ENCODE results near the gene ZBTB46. TPM values are rescaled to one million over a fixed set of nuclear protein-coding genes. Genes with fewer than 3 reads are reported as not detected.

The ZBTB46 gene
- total RNA-seq, 1 donor from 2014 or later, result 7.4 TPM

DNA sequence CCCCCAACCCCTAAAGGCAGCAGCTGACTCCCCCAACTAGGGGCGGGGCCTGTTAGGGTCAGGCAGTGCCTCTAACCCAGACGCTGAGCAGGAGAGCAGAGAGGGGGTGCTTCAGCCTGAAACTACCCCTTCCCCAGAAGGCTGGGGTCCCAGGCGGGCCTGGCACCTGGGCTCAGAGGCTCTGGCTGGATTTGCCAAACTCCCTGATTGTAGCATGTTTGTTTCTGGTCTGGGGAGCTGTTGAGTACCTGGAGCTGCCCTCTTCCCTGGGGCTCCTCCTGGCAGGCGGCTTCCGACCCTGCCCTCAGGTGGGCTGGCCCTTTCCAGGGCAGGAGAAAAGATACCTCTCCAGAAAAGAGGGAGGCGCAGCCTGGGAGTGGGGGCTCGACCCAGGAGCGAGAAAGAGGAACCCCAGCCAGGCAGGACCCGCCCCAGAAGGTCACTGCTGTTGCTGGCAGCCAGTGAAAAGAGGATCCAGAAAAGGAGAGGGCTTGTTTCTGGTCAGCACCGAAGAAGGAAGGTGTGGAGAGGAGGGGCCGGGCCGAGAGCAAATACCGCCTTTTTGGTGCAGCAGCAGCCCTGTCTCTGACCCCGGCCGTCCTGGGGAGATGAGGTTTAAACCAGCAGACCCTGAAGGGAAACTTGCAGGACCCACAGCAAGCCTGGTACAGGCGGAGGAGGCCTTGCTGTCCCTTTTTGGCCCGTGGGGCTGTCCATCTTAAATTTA, 29.4 kb upstream of the ZBTB46 start:
- Histone ChIP-seq H3K27me3 (no peaks in the 10 kb centered on the region), H3K36me3 (peaks cover 0 to 8% of the 10 kb centered on the region in 2 donors), H3K4me3 (no peak overlapping the region), H3K4me1 (peaks cover 45% of the 10 kb centered on the region), H3K9me3 (no peaks in the 10 kb centered on the region), H3K27ac (no peak overlapping the region)
- TF ChIP-seq, protein P1, sequence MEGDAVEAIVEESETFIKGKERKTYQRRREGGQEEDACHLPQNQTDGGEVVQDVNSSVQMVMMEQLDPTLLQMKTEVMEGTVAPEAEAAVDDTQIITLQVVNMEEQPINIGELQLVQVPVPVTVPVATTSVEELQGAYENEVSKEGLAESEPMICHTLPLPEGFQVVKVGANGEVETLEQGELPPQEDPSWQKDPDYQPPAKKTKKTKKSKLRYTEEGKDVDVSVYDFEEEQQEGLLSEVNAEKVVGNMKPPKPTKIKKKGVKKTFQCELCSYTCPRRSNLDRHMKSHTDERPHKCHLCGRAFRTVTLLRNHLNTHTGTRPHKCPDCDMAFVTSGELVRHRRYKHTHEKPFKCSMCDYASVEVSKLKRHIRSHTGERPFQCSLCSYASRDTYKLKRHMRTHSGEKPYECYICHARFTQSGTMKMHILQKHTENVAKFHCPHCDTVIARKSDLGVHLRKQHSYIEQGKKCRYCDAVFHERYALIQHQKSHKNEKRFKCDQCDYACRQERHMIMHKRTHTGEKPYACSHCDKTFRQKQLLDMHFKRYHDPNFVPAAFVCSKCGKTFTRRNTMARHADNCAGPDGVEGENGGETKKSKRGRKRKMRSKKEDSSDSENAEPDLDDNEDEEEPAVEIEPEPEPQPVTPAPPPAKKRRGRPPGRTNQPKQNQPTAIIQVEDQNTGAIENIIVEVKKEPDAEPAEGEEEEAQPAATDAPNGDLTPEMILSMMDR (IDR thresholded peaks at IDR 0.05), result no peak
- no peak for TF ChIP-seq POLR2AphosphoS5 (IDR thresholded peaks at IDR 0.05; ENCODE audit: insufficient read depth in 1 of 2, low read depth in 1 of 2)
- no peak for TF ChIP-seq POLR2A (IDR thresholded peaks at IDR 0.05)
- intact Hi-C loops (cut with DNase I), result no loop called here
- no peak for DNase-seq (ENCODE audit: extremely low spot score in 2 of 2)

DNA sequence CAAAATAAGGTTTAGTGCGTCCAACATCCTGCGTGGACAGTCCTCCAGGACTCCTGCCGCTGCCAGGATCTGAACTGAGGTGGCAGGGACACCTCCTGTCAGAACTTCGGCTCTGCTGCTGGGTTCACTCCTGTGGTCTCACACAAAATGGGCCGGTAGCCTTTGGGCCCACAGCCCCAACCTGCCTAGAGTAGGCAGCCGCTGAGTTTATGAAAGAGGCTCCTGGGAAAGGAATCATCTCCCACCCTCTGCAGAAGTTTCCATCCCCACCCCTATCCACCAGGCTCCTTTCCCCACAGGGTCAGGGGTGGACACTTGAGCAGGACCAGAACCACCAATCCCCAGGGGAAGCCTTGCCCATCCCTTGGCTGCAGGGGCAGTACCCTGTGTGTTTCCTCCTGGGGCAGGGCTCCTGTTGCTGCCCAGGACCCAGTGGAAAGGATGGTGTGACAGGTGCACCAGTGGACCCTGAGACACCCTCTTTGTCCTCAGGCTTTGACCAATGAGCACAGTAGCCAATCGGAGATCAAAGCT, 28.2 kb upstream of the ZBTB46 start:
- no peak overlapping the region for H3K4me3 ChIP-seq
- H3K27ac ChIP-seq, result peak overlapping the region; percentile 2
- peaks cover 51% of the 10 kb centered on the region for H3K4me1 ChIP-seq
- H3K36me3 ChIP-seq, result peaks cover 0 to 8% of the 10 kb centered on the region in 2 donors
- no peak for TF ChIP-seq POLR2A (IDR thresholded peaks at IDR 0.05)
- TF ChIP-seq POLR2AphosphoS5 (IDR thresholded peaks at IDR 0.05; ENCODE audit: insufficient read depth in 1 of 2, low read depth in 1 of 2), result no peak
- TF ChIP-seq, protein P1 (IDR thresholded peaks at IDR 0.05), result no peak
- no peaks in the 10 kb centered on the region for H3K9me3 ChIP-seq
- no peak for DNase-seq (ENCODE audit: extremely low spot score in 2 of 2)
- intact Hi-C loops (cut with DNase I), result no loop called here
- no peaks in the 10 kb centered on the region for H3K27me3 ChIP-seq

DNA sequence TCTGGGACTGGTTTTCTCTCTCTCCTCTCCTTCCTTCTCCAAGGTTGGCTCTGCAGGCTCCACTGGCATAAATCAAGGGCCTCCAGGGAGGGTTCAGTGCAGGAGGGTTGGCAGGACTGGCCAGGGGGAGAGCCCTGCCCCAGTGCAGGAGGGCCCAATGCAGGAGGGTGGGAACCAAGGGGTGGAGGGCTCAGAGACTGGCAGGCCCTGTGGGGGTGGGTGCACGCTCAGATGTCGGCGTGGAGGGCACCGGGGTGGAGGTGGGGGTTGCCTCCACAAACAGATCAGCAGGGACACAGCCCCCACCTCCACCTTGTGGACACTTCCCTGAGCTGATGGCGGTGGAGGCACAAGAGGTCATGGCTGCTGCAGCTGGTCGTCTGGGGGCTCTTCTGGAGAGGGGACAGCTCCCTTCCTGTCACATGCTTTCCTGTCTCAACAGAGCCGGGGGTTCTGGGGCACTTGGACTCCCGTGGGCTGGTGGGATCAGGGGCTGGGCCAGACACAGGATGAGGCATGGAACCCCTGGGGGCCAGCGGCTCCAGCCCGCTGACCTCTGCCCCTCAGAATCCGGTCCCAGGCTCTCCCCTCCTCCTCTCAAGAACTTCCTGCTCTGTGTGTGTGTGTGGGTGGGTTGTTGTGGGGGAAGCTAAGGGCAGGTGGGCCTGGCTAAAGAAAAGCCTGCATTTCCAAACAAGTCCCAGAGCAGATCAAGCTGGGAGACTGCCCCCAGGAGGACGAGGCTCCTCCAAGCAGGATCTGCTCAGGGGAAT, 27.5 kb upstream of the ZBTB46 start:
- H3K27ac ChIP-seq, result peak overlapping the region; percentile 2
- H3K27me3 ChIP-seq, result no peaks in the 10 kb centered on the region
- peaks cover 52% of the 10 kb centered on the region for H3K4me1 ChIP-seq
- H3K9me3 ChIP-seq, result no peaks in the 10 kb centered on the region
- no peak for DNase-seq (ENCODE audit: extremely low spot score in 2 of 2)
- no peak for TF ChIP-seq POLR2AphosphoS5 (IDR thresholded peaks at IDR 0.05; ENCODE audit: insufficient read depth in 1 of 2, low read depth in 1 of 2)
- TF ChIP-seq, protein P1 (IDR thresholded peaks at IDR 0.05), result no peak
- TF ChIP-seq POLR2A (IDR thresholded peaks at IDR 0.05), result no peak
- H3K4me3 ChIP-seq, result no peak overlapping the region
- intact Hi-C loops (cut with DNase I), result no loop called here
- peaks cover 0 to 8% of the 10 kb centered on the region in 2 donors for H3K36me3 ChIP-seq

DNA sequence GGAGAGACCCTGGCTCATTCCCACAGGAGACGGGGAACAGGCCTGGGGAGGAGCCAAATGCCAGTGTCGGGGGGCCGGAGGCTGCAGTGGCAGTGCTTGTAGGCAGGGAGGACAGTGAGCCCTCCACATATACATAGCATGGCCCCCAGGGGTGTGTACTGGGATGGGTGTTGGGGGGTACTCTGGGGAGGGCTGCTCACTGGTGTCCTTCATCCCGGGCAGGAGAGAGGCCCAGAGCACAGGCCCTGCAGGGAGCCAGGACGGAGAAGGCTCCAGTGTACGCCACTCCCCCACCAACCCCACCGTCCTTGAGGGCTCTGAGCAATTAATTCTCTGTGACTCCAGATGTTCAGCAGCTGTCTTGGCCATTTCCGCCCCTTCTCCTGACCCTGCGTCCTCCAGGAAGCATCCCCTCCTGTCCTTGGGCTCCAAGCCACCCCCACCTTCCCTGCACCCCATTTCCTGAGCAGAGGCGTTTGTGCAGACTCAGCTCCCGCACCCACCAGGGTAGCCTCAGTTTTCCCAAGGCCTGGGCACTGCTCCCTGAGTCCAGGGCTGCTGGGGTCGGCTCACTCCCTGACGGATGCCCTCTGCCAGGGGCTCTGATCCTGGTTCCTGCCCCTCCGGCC, 26.8 kb upstream of the ZBTB46 start:
- Histone ChIP-seq H3K4me3 (no peak overlapping the region), H3K9me3 (no peaks in the 10 kb centered on the region), H3K36me3 (peaks cover 0 to 8% of the 10 kb centered on the region in 2 donors), H3K27me3 (no peaks in the 10 kb centered on the region), H3K4me1 (peaks cover 48% of the 10 kb centered on the region), H3K27ac (peak overlapping the region; percentile 2)
- TF ChIP-seq POLR2AphosphoS5 (IDR thresholded peaks at IDR 0.05; ENCODE audit: insufficient read depth in 1 of 2, low read depth in 1 of 2) (no peak), POLR2A (IDR thresholded peaks at IDR 0.05) (no peak)
- intact Hi-C loops (cut with DNase I), result no loop called here
- no peak for DNase-seq (ENCODE audit: extremely low spot score in 2 of 2)

DNA sequence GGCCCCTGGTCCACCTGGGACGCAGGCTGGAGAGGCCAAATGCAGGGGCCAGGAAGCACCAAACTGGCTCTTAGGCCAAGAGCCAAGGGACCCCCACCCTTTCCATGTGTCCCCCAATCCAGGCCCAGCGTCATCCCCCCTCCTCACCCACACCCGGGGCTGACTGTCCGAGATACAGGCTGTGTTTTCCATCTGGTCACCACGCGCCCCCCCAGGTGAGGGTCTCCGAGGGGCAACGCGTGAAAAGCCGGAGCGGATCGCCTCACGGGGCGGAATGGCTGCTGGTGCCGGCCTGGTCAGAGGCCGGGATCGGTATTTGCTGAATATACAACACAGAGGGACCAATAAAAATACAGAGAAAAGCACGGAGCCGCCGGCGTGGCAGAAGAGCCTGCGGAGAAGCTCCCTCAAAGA, 25.0 kb upstream of the ZBTB46 start:
- Histone ChIP-seq H3K9me3 (no peaks in the 10 kb centered on the region), H3K4me3 (no peak overlapping the region), H3K27me3 (no peaks in the 10 kb centered on the region), H3K36me3 (no peaks in the 10 kb centered on the region), H3K27ac (no peak overlapping the region), H3K4me1 (peaks cover 48% of the 10 kb centered on the region)
- DNase-seq (ENCODE audit: extremely low spot score in 2 of 2), result no peak
- TF ChIP-seq POLR2AphosphoS5 (IDR thresholded peaks at IDR 0.05; ENCODE audit: insufficient read depth in 1 of 2, low read depth in 1 of 2) (no peak), POLR2A (IDR thresholded peaks at IDR 0.05) (no peak)
- TF ChIP-seq, protein P1 (IDR thresholded peaks at IDR 0.05), result no peak
- intact Hi-C loops (cut with DNase I), result no loop called here

Data from vagina (tissue), 2 donors.